HepG2 (cell line): ENCODE results near the gene INHBE. TPM values are rescaled to one million over a fixed set of nuclear protein-coding genes. Genes with fewer than 3 reads are reported as not detected.
A peak's percentile ranks its signal among the peaks of the same experiment; 100 is the strongest.

ENCODE experiments used
- FOXA3 ChIP-seq: IDR thresholded peaks from 2 replicates; pipeline ENCODE4 v1.6.1; 2016; ENCODE audit warnings: missing genetic modification reagents, missing compliant biosample characterization
- GTF2F1 ChIP-seq: fragments of 150-350 bp; IDR thresholded peaks from 2 replicates; pipeline ENCODE4 v1.6.1; 2014; ENCODE audit warnings: low read length
- HES4 ChIP-seq: sonication (generic); formaldehyde crosslinking; IDR thresholded peaks from 2 replicates; pipeline ENCODE4 v1.9.0; 2021; ENCODE audit warnings: mild to moderate bottlenecking, missing genetic modification reagents, borderline replicate concordance
- NCOA5 ChIP-seq: sonication (generic); formaldehyde crosslinking; IDR thresholded peaks from 2 replicates; pipeline ENCODE4 v1.4.0; 2020; ENCODE audit warnings: missing genetic modification reagents
- PRMT3 ChIP-seq: sonication (generic); formaldehyde crosslinking; IDR thresholded peaks from 2 replicates; pipeline ENCODE4 v1.8.1; 2022; ENCODE audit warnings: low read depth, mild to moderate bottlenecking, moderate library complexity, missing genetic modification reagents, borderline replicate concordance
- ZNF207 ChIP-seq: fragments of 450-650 bp; IDR thresholded peaks from 2 replicates; pipeline ENCODE4 v1.6.1; 2016; ENCODE audit warnings: antibody characterized with exemption, borderline replicate concordance
- ZNF572 ChIP-seq: sonication (generic); formaldehyde crosslinking; IDR thresholded peaks from 2 replicates; pipeline ENCODE4 v1.5.1; 2020; ENCODE audit warnings: mild to moderate bottlenecking, missing genetic modification reagents
- ZNF672 ChIP-seq: sonication (generic); formaldehyde crosslinking; IDR thresholded peaks from 2 replicates; pipeline ENCODE4 v1.8.1; 2022; ENCODE audit warnings: missing genetic modification reagents
- ZNF83 ChIP-seq: sonication (generic); formaldehyde crosslinking; IDR thresholded peaks from 2 replicates; pipeline ENCODE4 v1.4.0; 2020; ENCODE audit warnings: missing genetic modification reagents, mild to moderate bottlenecking, borderline replicate concordance
- polyA plus RNA-seq, 8 experiments: library from polyadenylated mRNA; depleted of rRNA in 3 of 8; stranded (reverse) in 7 of 8; unstranded in 1 of 8; fragments of >200 nt; fragmentation: Illumina TruSeq in 4 of 8; extraction: Trizol in 4 of 8; gene quantifications; 2 replicates each; pipeline versions ENCODE4 v1.2.1 to v1.2.3, GENCODE V29; 2011 to 2016; ENCODE audit warnings: low read depth in 4 of 8, missing spikeins in 1 of 8, mixed read lengths in 1 of 8; ENCODE audit not compliant: insufficient read depth in 1 of 8
- total RNA-seq, 5 experiments: library from RNA; depleted of rRNA; stranded (reverse); fragments of >200 nt; fragmentation: Illumina TruSeq; extraction: Trizol; gene quantifications; 2 replicates each; pipeline ENCODE4 v1.2.3, GENCODE V29; 2016; ENCODE audit warnings: low read depth in 1 of 5
- TF ChIP-seq, protein P1 (sequence below): sonication (generic); formaldehyde crosslinking; IDR thresholded peaks from 2 replicates; pipeline ENCODE4 v1.5.1; 2020; ENCODE audit warnings: missing genetic modification reagents, mild to moderate bottlenecking, borderline replicate concordance
- TF ChIP-seq, protein P2 (sequence below): sonication (generic); formaldehyde crosslinking; IDR thresholded peaks from 2 replicates; pipeline ENCODE4 v1.4.0; 2020; ENCODE audit warnings: missing genetic modification reagents
- TF ChIP-seq, protein P3 (sequence below): sonication (generic); formaldehyde crosslinking; IDR thresholded peaks from 2 replicates; pipeline ENCODE4 v1.5.0; 2020; ENCODE audit warnings: mild to moderate bottlenecking, missing genetic modification reagents
- TF ChIP-seq, protein P4 (sequence below), 2 experiments: sonication (generic) in 1 of 2; formaldehyde crosslinking in 1 of 2; IDR thresholded peaks; 2 replicates each; pipeline versions ENCODE4 v1.6.1 to v1.9.0; 2014 to 2022; ENCODE audit warnings: antibody characterized with exemption in 1 of 2, borderline replicate concordance in 1 of 2, inconsistent platforms in 1 of 2, low read depth in 1 of 2, missing genetic modification reagents in 1 of 2
- TF ChIP-seq, protein P5 (sequence below): sonication (generic); formaldehyde crosslinking; IDR thresholded peaks from 2 replicates; pipeline ENCODE4 v1.4.0; 2020; ENCODE audit warnings: mild to moderate bottlenecking, missing genetic modification reagents

INHBE gene
- total and polyA plus RNA-seq, 2 of the 13 experiments (the other 11 are each of a cell fraction or from before 2014, with no cell fraction given) = 17.0 to 32.0 TPM

DNA sequence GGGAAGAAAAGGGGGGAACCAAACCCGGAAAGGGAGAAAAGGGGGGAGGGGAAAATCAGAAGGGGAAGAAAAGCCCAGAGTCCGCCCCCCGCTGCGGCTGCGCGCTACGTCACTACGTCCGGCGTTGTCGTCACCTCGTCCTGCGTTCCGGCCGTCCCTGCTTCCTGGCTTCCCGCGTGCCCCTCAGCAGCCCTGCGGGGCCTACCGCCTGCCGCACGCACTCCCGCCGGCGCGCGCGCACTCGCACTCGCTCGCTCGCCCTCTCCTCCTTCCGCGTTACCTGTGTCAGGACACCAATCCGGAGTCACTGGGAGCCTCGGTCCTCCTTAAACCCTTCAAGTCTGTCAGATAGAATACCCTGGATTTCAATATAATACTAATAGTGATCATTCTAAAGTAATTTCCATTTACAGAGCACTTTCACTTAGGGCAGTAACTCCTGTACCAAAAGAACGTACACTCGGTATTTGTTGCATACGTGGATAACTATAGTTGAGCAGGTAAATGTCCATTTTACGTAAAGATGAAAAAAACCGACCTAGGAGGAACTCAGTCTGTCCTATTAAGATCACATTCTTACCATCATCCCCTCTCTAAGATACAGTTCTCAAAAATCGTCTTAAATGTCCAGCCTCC lies 24.1 kb upstream of the INHBE start, which contains the start of gene R3HDM2 (continued):
- TF ChIP-seq ZNF207 (no peak), NCOA5 (CRISPR knock-in tag) (no peak), ZNF83 (peak; percentile 86; the same call in 1 of the 2 replicates), FOXA3 (CRISPR knock-in tag) (peak; percentile 50), ZNF572 (CRISPR knock-in tag) (no peak), ZNF672 (CRISPR knock-in tag) (no peak), PRMT3 (CRISPR knock-in tag) (0 out of 2 replicates have a peak, but pooled peaks have one; percentile 40), HES4 (CRISPR knock-in tag) (peak; percentile 94; the same call in 1 of the 2 replicates), GTF2F1 (0 out of 2 replicates have a peak, but pooled peaks have one; percentile 44)
- TF ChIP-seq, protein P1, sequence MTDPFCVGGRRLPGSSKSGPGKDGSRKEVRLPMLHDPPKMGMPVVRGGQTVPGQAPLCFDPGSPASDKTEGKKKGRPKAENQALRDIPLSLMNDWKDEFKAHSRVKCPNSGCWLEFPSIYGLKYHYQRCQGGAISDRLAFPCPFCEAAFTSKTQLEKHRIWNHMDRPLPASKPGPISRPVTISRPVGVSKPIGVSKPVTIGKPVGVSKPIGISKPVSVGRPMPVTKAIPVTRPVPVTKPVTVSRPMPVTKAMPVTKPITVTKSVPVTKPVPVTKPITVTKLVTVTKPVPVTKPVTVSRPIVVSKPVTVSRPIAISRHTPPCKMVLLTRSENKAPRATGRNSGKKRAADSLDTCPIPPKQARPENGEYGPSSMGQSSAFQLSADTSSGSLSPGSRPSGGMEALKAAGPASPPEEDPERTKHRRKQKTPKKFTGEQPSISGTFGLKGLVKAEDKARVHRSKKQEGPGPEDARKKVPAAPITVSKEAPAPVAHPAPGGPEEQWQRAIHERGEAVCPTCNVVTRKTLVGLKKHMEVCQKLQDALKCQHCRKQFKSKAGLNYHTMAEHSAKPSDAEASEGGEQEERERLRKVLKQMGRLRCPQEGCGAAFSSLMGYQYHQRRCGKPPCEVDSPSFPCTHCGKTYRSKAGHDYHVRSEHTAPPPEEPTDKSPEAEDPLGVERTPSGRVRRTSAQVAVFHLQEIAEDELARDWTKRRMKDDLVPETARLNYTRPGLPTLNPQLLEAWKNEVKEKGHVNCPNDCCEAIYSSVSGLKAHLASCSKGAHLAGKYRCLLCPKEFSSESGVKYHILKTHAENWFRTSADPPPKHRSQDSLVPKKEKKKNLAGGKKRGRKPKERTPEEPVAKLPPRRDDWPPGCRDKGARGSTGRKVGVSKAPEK = no peak
- TF ChIP-seq, protein P2, sequence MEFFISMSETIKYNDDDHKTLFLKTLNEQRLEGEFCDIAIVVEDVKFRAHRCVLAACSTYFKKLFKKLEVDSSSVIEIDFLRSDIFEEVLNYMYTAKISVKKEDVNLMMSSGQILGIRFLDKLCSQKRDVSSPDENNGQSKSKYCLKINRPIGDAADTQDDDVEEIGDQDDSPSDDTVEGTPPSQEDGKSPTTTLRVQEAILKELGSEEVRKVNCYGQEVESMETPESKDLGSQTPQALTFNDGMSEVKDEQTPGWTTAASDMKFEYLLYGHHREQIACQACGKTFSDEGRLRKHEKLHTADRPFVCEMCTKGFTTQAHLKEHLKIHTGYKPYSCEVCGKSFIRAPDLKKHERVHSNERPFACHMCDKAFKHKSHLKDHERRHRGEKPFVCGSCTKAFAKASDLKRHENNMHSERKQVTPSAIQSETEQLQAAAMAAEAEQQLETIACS (CRISPR knock-in tag) = peak; percentile 95
- TF ChIP-seq, protein P3, sequence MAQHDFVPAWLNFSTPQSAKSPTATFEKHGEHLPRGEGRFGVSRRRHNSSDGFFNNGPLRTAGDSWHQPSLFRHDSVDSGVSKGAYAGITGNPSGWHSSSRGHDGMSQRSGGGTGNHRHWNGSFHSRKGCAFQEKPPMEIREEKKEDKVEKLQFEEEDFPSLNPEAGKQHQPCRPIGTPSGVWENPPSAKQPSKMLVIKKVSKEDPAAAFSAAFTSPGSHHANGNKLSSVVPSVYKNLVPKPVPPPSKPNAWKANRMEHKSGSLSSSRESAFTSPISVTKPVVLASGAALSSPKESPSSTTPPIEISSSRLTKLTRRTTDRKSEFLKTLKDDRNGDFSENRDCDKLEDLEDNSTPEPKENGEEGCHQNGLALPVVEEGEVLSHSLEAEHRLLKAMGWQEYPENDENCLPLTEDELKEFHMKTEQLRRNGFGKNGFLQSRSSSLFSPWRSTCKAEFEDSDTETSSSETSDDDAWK (CRISPR knock-in tag) = no peak
- TF ChIP-seq, protein P4, sequence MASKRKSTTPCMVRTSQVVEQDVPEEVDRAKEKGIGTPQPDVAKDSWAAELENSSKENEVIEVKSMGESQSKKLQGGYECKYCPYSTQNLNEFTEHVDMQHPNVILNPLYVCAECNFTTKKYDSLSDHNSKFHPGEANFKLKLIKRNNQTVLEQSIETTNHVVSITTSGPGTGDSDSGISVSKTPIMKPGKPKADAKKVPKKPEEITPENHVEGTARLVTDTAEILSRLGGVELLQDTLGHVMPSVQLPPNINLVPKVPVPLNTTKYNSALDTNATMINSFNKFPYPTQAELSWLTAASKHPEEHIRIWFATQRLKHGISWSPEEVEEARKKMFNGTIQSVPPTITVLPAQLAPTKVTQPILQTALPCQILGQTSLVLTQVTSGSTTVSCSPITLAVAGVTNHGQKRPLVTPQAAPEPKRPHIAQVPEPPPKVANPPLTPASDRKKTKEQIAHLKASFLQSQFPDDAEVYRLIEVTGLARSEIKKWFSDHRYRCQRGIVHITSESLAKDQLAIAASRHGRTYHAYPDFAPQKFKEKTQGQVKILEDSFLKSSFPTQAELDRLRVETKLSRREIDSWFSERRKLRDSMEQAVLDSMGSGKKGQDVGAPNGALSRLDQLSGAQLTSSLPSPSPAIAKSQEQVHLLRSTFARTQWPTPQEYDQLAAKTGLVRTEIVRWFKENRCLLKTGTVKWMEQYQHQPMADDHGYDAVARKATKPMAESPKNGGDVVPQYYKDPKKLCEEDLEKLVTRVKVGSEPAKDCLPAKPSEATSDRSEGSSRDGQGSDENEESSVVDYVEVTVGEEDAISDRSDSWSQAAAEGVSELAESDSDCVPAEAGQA (IDR thresholded peaks at IDR 0.05; ENCODE audit: low read depth) = peak; percentile 93
- TF ChIP-seq, protein P4 (CRISPR knock-in tag; IDR thresholded peaks at IDR 0.05; ENCODE audit: borderline replicate concordance) = no peak
- TF ChIP-seq, protein P5, sequence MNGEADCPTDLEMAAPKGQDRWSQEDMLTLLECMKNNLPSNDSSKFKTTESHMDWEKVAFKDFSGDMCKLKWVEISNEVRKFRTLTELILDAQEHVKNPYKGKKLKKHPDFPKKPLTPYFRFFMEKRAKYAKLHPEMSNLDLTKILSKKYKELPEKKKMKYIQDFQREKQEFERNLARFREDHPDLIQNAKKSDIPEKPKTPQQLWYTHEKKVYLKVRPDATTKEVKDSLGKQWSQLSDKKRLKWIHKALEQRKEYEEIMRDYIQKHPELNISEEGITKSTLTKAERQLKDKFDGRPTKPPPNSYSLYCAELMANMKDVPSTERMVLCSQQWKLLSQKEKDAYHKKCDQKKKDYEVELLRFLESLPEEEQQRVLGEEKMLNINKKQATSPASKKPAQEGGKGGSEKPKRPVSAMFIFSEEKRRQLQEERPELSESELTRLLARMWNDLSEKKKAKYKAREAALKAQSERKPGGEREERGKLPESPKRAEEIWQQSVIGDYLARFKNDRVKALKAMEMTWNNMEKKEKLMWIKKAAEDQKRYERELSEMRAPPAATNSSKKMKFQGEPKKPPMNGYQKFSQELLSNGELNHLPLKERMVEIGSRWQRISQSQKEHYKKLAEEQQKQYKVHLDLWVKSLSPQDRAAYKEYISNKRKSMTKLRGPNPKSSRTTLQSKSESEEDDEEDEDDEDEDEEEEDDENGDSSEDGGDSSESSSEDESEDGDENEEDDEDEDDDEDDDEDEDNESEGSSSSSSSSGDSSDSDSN (CRISPR knock-in tag) = peak; percentile 74
